Measurements from ENCODE around the gene DOHH.

- TF ChIP-seq CTCF (IDR thresholded peaks at IDR 0.05; ENCODE audit: insufficient read depth, low read depth, low read length) (no peak), EZH2 (IDR thresholded peaks at IDR 0.05; ENCODE audit: insufficient read depth, low read length) (no peak)
Measured at GRCh38 chr19:3469638-3470499, 30.6 kb downstream of the DOHH start.
